NOMO-1 treated with DMSO at 0.1 percent for 48 hours (cell line): ENCODE results near the gene CELA1.
"Not testable (repeated sequence)": the region's sequence is repeated elsewhere in the genome, so short reads cannot be mapped to it uniquely, and the experiment has no call there.

Experiments
- DNase-seq: peaks from one replicate; lab custom pipeline; 2025; ENCODE audit not compliant: unreplicated experiment; lab: John Stamatoyannopoulos, UW

CELA1 gene

GRCh38 chr12:51345681-51346080, 798 bp downstream of the CELA1 start:
- DNase-seq, result no peak

GRCh38 chr12:51343201-51343600, 3.3 kb downstream of the CELA1 start:
- DNase-seq, result no peak

GRCh38 chr12:51342416-51342815, 4.1 kb downstream of the CELA1 start:
- DNase-seq, result no peak

GRCh38 chr12:51341251-51342007, 5.0 kb downstream of the CELA1 start:
- peak; percentile 78 for DNase-seq

GRCh38 chr12:51339750-51340149, 6.7 kb downstream of the CELA1 start:
- no peak for DNase-seq

- not testable (repeated sequence) for DNase-seq
Observed at GRCh38 chr12:51337336-51337735, 9.1 kb downstream of the CELA1 start.

- peak; percentile 93 for DNase-seq
Observed at GRCh38 chr12:51335931-51336330, 10.5 kb downstream of the CELA1 start.

GRCh38 chr12:51334764-51335163, 11.7 kb downstream of the CELA1 start:
- DNase-seq, result no peak

- no peak for DNase-seq
Observed at GRCh38 chr12:51333536-51333935, 12.9 kb downstream of the CELA1 start.

- DNase-seq, result no peak
Observed at GRCh38 chr12:51330186-51330585, 16.3 kb downstream of the CELA1 start.

GRCh38 chr12:51329742-51330141, 16.7 kb downstream of the CELA1 start:
- DNase-seq, result peak; percentile 52

- DNase-seq, result no peak
Observed at GRCh38 chr12:51328587-51328986, 17.9 kb downstream of the CELA1 start.

GRCh38 chr12:51326698-51327439, 19.6 kb downstream of the CELA1 start:
- peak; percentile 99 for DNase-seq

- no peak for DNase-seq
Observed at GRCh38 chr12:51324953-51325352, 21.5 kb downstream of the CELA1 start.

- DNase-seq, result peak; percentile 76
Observed at GRCh38 chr12:51323966-51324895, 22.2 kb downstream of the CELA1 start, which contains the start of gene BIN2. Gene BIN2, minus strand, starts transcription at chr12:51324174. Its CDS starts 72 bp downstream, at chr12:51324102.

GRCh38 chr12:51323317-51323960, 23.0 kb downstream of the CELA1 start:
- peak; percentile 42 for DNase-seq

GRCh38 chr12:51322452-51322851, 24.0 kb downstream of the CELA1 start:
- no peak for DNase-seq

GRCh38 chr12:51321882-51322281, 24.6 kb downstream of the CELA1 start:
- DNase-seq, result no peak

GRCh38 chr12:51320695-51321320, 25.7 kb downstream of the CELA1 start:
- no peak for DNase-seq

GRCh38 chr12:51320311-51320694, 26.2 kb downstream of the CELA1 start:
- no peak for DNase-seq
